GM06990 (cell line): ENCODE data around the gene SEMA3D.

Experiments used
- DNase-seq: peaks from one replicate; pipeline ENCODE4 v3.0.0-alpha.2; 2011; ENCODE audit not compliant: insufficient read length; ENCODE audit errors: extremely low read depth
- H3K27me3 ChIP-seq: replicated peaks from 2 replicates; pipeline ENCODE4 v1.6.0; 2011; ENCODE audit warnings: low read length; ENCODE audit not compliant: control insufficient read depth, insufficient read depth
- H3K36me3 ChIP-seq: 2 replicates; pipeline ENCODE4 v1.5.1; 2011; ENCODE audit warnings: low read length; ENCODE audit not compliant: control insufficient read depth, insufficient read depth
- H3K4me3 ChIP-seq: replicated peaks from 2 replicates; pipeline ENCODE4 v1.5.1; 2011; ENCODE audit warnings: low read depth, mild to moderate bottlenecking, control low read depth, low read length
- TF ChIP-seq, protein P1 (sequence below): IDR thresholded peaks from 2 replicates; pipeline ENCODE4 v1.5.1; 2011; ENCODE audit warnings: low read length, control low read depth, mild to moderate bottlenecking, inconsistent platforms; ENCODE audit not compliant: insufficient read depth, poor library complexity, severe bottlenecking

Gene SEMA3D

GRCh38 chr7:85052056-85052737, 134.7 kb downstream of the SEMA3D start:
- Histone ChIP-seq H3K27me3 (no peaks in the 10 kb centered on the region), H3K4me3 (no peak overlapping the region), H3K36me3 (no peaks in the 10 kb centered on the region)
- DNase-seq: no peak
- TF ChIP-seq, protein P1, sequence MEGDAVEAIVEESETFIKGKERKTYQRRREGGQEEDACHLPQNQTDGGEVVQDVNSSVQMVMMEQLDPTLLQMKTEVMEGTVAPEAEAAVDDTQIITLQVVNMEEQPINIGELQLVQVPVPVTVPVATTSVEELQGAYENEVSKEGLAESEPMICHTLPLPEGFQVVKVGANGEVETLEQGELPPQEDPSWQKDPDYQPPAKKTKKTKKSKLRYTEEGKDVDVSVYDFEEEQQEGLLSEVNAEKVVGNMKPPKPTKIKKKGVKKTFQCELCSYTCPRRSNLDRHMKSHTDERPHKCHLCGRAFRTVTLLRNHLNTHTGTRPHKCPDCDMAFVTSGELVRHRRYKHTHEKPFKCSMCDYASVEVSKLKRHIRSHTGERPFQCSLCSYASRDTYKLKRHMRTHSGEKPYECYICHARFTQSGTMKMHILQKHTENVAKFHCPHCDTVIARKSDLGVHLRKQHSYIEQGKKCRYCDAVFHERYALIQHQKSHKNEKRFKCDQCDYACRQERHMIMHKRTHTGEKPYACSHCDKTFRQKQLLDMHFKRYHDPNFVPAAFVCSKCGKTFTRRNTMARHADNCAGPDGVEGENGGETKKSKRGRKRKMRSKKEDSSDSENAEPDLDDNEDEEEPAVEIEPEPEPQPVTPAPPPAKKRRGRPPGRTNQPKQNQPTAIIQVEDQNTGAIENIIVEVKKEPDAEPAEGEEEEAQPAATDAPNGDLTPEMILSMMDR: no peak

DNA sequence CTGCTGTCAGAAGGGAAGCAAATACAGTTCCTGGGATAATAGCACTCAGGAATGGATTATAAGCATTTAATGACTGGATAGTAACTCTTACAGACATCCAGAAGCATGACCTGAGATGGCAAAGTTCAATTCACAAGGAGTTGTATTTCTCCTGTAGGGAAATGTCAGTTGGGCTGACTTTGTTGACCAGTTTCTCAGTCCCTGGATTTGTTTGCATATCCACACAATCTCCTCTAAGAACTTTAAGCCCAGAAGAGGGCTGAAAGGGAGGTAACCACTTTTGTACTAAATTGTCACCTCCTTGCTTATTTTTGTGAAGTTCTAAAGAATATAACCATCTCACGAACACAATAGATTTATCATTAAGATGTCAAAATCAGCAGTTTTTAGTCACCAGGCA, 140.3 kb downstream of the SEMA3D start:
- Histone ChIP-seq H3K27me3 (no peaks in the 10 kb centered on the region), H3K4me3 (no peak overlapping the region), H3K36me3 (no peaks in the 10 kb centered on the region)
- no peak for DNase-seq
- TF ChIP-seq, protein P1: no peak

DNA sequence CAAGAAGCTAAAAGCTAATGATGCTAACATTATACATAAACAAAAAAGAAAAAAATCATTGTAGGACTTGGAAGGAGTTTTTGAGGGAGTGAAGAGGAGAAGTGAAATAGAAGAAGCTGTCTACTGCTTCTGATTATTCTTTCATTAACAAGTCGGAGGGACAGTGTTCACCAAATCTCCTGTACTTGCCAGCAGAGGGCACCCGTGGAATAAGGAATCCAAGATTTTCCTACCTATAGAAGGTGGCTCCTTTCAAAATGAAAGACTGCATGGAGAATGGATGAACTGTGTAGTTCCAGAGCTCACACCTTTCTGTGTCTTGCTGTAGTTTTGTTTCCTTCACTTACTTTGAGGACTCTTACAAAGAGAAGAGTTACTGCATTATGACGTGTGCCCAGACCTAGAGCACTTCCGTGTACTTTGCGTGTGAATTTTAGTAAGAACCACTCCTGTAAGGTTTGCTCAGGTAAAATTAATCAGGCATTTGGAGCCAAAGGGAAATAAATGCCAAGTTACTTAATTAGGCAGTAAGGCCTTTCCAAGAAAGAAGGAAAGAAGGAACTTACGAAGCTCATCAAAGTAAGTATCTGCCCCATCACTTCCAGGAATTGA, 145.1 kb downstream of the SEMA3D start:
- Histone ChIP-seq H3K27me3 (no peaks in the 10 kb centered on the region), H3K4me3 (no peak overlapping the region), H3K36me3 (no peaks in the 10 kb centered on the region)
- TF ChIP-seq, protein P1: peak; percentile 64
- DNase-seq: no peak

- TF ChIP-seq, protein P1: no peak
- Histone ChIP-seq H3K36me3 (no peaks in the 10 kb centered on the region), H3K4me3 (peak overlapping the region; percentile 30), H3K27me3 (no peaks in the 10 kb centered on the region)
- DNase-seq: no peak
These were observed 147.5 kb downstream of the SEMA3D start for GRCh38 chr7:85039196-85039923.

DNA sequence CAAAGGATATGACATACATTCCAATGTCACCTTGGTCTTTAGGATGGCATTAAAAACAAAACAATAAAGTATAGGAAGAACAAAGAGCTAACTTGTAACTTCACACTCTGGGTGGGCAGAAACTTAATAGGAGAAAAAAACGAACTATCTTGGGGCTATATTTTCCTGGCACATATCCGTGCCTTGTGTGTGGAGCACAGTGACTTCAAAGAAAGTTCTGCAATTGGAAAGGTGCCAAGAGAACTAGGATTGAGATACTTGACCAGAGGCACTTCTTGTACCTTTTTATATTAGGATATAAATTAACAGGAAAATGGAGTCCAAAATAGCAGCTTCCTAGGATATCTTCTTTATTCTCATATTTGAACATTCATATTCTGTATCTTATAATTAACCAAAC, 148.4 kb downstream of the SEMA3D start:
- no peak for DNase-seq
- Histone ChIP-seq H3K36me3 (no peaks in the 10 kb centered on the region), H3K4me3 (no peak overlapping the region), H3K27me3 (no peaks in the 10 kb centered on the region)
- TF ChIP-seq, protein P1: no peak
